ENCODE data around the gene MEI4. TPM values are rescaled to one million over a fixed set of nuclear protein-coding genes. Genes with fewer than 3 reads are reported as not detected.
"Not testable (repeated sequence)": the region's sequence is repeated elsewhere in the genome, so short reads cannot be mapped to it uniquely, and the experiment has no call there.

Gene MEI4
- total and polyA plus RNA-seq, 2 of the 13 experiments (the other 11 are each of a cell fraction or from before 2014, with no cell fraction given): not detected

DNA sequence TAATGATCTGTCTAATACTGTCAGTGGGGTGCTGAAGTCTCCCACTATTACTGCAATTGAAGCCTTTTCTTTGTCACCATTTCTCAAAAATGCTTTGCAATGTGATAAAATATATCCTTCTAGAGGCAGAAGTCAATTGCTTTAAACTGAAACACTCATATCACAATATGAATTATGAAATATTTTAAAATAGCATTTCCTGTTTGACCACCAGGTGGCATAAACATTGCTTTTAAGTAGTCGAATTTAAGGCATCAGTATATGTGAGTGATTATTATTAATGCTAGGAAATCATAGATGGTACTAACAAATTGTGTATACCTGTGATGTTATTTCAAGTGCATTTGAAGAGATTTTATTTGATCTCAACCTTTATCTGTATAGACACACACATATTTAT is 87.5 kb downstream of the MEI4 start (continued):
- TF ChIP-seq SMC3 (IDR thresholded peaks at IDR 0.05; ENCODE audit: low read length) (peak; percentile 77), ZNF441 (CRISPR knock-in tag; IDR thresholded peaks at IDR 0.05; ENCODE audit: borderline replicate concordance) (no peak)

DNA sequence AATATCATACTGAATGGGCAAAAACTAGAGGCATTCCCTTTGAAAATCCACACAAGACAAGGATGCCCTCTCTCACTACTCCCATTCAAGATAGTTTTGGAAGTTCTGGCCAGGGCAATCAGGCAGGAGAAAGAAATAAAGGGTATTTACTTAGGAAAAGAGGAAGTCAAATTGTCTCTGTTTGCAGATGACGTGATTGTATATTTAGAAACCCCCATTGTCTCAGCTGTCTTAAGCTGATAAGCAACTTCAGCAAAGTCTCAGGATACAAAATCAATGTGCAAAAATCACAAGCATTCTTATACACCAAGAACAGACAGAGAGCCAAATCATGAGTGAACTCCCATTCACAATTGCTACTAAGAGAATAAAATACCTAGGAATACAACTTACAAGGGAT is 99.3 kb downstream of the MEI4 start:
- CTCF ChIA-PET (ENCODE audit: low intra/inter-chr PET ratio, low total read pairs); H3K27ac ChIP-seq (ENCODE audit: extremely low read length, insufficient read depth, low read length); ATAC-seq; BruUV-seq (replicated peaks); H3K27me3 ChIP-seq (ENCODE audit: control insufficient read depth in 1 of 2, insufficient read depth in 2 of 2, low read length in 2 of 2); H3K4me1 ChIP-seq (ENCODE audit: insufficient read depth, low read length); in situ Hi-C loops (cut with HindIII; ENCODE audit: extremely low pct_ligation_motif_present, low pct_unique_long_range_greater_than_20kb); intact Hi-C loops (cut with micrococcal nuclease; ENCODE audit: unreplicated experiment); H2AFZ ChIP-seq (ENCODE audit: low read length); H3K4me2 ChIP-seq (ENCODE audit: low read depth, low read length); H3K79me2 ChIP-seq (ENCODE audit: insufficient read depth, low read length); H3K4me3 ChIP-seq (replicated peaks in 1 of 3; ENCODE audit: insufficient read depth in 1 of 3, low read depth in 2 of 3, low read length in 3 of 3); H4K20me1 ChIP-seq (ENCODE audit: insufficient read depth, low read length); DNase-seq (ENCODE audit: low spot score); H3K9ac ChIP-seq (ENCODE audit: insufficient read depth, low read depth, low read length); FAIRE-seq; POLR2A ChIA-PET; H3K36me3 ChIP-seq (replicated peaks in 1 of 2; ENCODE audit: control insufficient read depth in 1 of 2, insufficient read depth in 2 of 2, low read length in 2 of 2): not testable (repeated sequence)
- WGBS (ENCODE audit: low lambda C conversion rate): 35% methylated on average over 1 of the region's 1 CpG
- H3K9me3 ChIP-seq (ENCODE audit: low read length): peaks cover 13% of the 10 kb centered on the region; the same call in 1 of the 2 replicates

DNA sequence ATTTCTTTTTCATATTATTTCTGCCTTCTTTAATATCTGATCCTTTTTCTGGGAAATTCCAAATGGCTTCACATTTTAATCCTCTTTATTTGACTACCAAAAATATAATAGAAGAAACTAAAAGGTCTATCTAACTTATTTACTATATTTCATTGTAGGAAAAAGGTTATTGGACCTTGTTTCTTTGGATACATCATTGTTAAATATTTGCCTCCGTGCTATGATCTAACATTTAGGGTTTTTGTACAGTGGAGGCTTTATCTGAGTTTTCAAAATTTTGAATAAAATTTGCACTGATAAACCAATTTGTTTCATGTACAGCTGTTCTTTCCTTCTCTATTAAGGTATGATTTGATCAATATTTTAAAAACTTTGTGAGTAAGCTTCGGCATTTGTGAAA is 109.5 kb downstream of the MEI4 start:
- Histone ChIP-seq H3K27me3 (ENCODE audit: control insufficient read depth in 1 of 2, insufficient read depth in 2 of 2, low read length in 2 of 2) (no peaks in the 10 kb centered on the region), H3K9me3 (ENCODE audit: low read length) (no peaks in the 10 kb centered on the region), H4K20me1 (ENCODE audit: insufficient read depth, low read length) (no peaks in the 10 kb centered on the region), H3K79me2 (ENCODE audit: insufficient read depth, low read length) (no peaks in the 10 kb centered on the region), H3K36me3 (replicated peaks in 1 of 2; ENCODE audit: control insufficient read depth in 1 of 2, insufficient read depth in 2 of 2, low read length in 2 of 2) (no peaks in the 10 kb centered on the region), H3K27ac (ENCODE audit: extremely low read length, insufficient read depth, low read length) (no peak overlapping the region), H3K4me3 (replicated peaks in 1 of 3; ENCODE audit: insufficient read depth in 1 of 3, low read depth in 2 of 3, low read length in 3 of 3) (no peak overlapping the region), H2AFZ (ENCODE audit: low read length) (no peak overlapping the region), H3K4me2 (ENCODE audit: low read depth, low read length) (no peak overlapping the region), H3K4me1 (ENCODE audit: insufficient read depth, low read length) (no peaks in the 10 kb centered on the region), H3K9ac (ENCODE audit: insufficient read depth, low read depth, low read length) (no peak overlapping the region)
- FAIRE-seq (no peak), DNase-seq (ENCODE audit: low spot score) (no peak), ATAC-seq (no peak)
- POLR2A ChIA-PET: no interaction called here
- in situ Hi-C loops (cut with HindIII; ENCODE audit: extremely low pct_ligation_motif_present, low pct_unique_long_range_greater_than_20kb): no loop called here
- BruUV-seq (replicated peaks): no TSS peak
- CTCF ChIA-PET (ENCODE audit: low intra/inter-chr PET ratio, low total read pairs): no interaction called here
- intact Hi-C loops (cut with micrococcal nuclease; ENCODE audit: unreplicated experiment): no loop called here
- WGBS (ENCODE audit: low lambda C conversion rate): 34% methylated on average over 2 of the region's 2 CpGs
- TF ChIP-seq NONO (IDR thresholded peaks at IDR 0.05) (no peak), NONO (CRISPR knock-in tag; conservative IDR thresholded peaks at IDR 0.05) (no peak), USF2 (IDR thresholded peaks at IDR 0.05; ENCODE audit: low read depth, low read length) (no peak), USF2 (CRISPR knock-in tag; IDR thresholded peaks at IDR 0.05; ENCODE audit: borderline replicate concordance) (no peak), EZH2 (conservative IDR thresholded peaks at IDR 0.05; ENCODE audit: low read depth, low read length) (no peak), ZNF549 (CRISPR knock-in tag; IDR thresholded peaks at IDR 0.05) (no peak), SRY (CRISPR knock-in tag; IDR thresholded peaks at IDR 0.05) (no peak), TP53 (CRISPR knock-in tag; conservative IDR thresholded peaks at IDR 0.05) (no peak), KDM4B (CRISPR knock-in tag; IDR thresholded peaks at IDR 0.05) (no peak), RCOR2 (CRISPR knock-in tag; IDR thresholded peaks at IDR 0.05) (no peak), SIN3B (IDR thresholded peaks at IDR 0.05; ENCODE audit: low read length) (no peak), RELA (CRISPR knock-in tag; IDR thresholded peaks at IDR 0.05) (no peak), ZNF572 (CRISPR knock-in tag; IDR thresholded peaks at IDR 0.05) (no peak)
- TF ChIP-seq, protein P1, sequence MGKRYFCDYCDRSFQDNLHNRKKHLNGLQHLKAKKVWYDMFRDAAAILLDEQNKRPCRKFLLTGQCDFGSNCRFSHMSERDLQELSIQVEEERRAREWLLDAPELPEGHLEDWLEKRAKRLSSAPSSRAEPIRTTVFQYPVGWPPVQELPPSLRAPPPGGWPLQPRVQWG (CRISPR knock-in tag; IDR thresholded peaks at IDR 0.05; ENCODE audit: borderline replicate concordance, low read depth): no peak

Measured in HepG2 (cell line).